ENCODE data around the gene SVOPL. TPM values are rescaled to one million over a fixed set of nuclear protein-coding genes. Genes with fewer than 3 reads are reported as not detected.

Gene SVOPL
- total RNA-seq, 1 donor from 2014 or later = 0.09 TPM

GRCh38 chr7:138727336-138728099, 26.4 kb upstream of the SVOPL start:
- Mint-ChIP-seq H3K4me3 (no peak overlapping the region), H3K27ac (no peak overlapping the region)

GRCh38 chr7:138726288-138726687, 25.1 kb upstream of the SVOPL start:
- Mint-ChIP-seq H3K9me3 (peaks cover 5% of the 10 kb centered on the region), H3K36me3 (no peaks in the 10 kb centered on the region), H3K4me1 (peaks cover 11% of the 10 kb centered on the region), H3K4me3 (no peak overlapping the region), H3K27me3 (ENCODE audit: insufficient read depth, low read depth) (peaks cover 2% of the 10 kb centered on the region), H3K27ac (no peak overlapping the region)
- Histone ChIP-seq H3K27me3 (no peaks in the 10 kb centered on the region), H3K4me3 (no peak overlapping the region), H3K4me2 (no peak overlapping the region), H2AFZ (replicated peaks) (no peak overlapping the region), H3K9me3 (ENCODE audit: low read depth) (no peaks in the 10 kb centered on the region), H3F3A (ENCODE audit: low read depth) (no peaks in the 10 kb centered on the region), H3K79me2 (ENCODE audit: low read depth) (no peaks in the 10 kb centered on the region), H3K9ac (no peak overlapping the region), H3K36me3 (no peaks in the 10 kb centered on the region), H4K20me1 (ENCODE audit: low read depth) (no peaks in the 10 kb centered on the region), H3K4me1 (no peaks in the 10 kb centered on the region), H3K27ac (no peak overlapping the region)
- no peak for DNase-seq (ENCODE audit: low spot score)
- peak; percentile 21 for TF ChIP-seq CTCF (IDR thresholded peaks at IDR 0.05)
- no peak for TF ChIP-seq EZH2phosphoT487 (IDR thresholded peaks at IDR 0.05)

More at GRCh38 chr7:138727336-138728099, 26.4 kb upstream of the SVOPL start:
- no peak for DNase-seq (ENCODE audit: low spot score)
- Histone ChIP-seq H3K4me2 (no peak overlapping the region), H3K9ac (no peak overlapping the region), H3F3A (ENCODE audit: low read depth) (no peaks in the 10 kb centered on the region), H3K27me3 (no peaks in the 10 kb centered on the region), H3K79me2 (ENCODE audit: low read depth) (no peaks in the 10 kb centered on the region), H3K4me1 (no peaks in the 10 kb centered on the region), H3K36me3 (no peaks in the 10 kb centered on the region), H3K4me3 (no peak overlapping the region), H2AFZ (replicated peaks) (no peak overlapping the region), H3K27ac (no peak overlapping the region), H3K9me3 (ENCODE audit: low read depth) (no peaks in the 10 kb centered on the region), H4K20me1 (ENCODE audit: low read depth) (no peaks in the 10 kb centered on the region)
- H3K36me3 Mint-ChIP-seq = no peaks in the 10 kb centered on the region
- H3K4me1 Mint-ChIP-seq = peaks cover 11% of the 10 kb centered on the region
- peaks cover 5% of the 10 kb centered on the region for H3K9me3 Mint-ChIP-seq
- peaks cover 3% of the 10 kb centered on the region for H3K27me3 Mint-ChIP-seq (ENCODE audit: insufficient read depth, low read depth)
- TF ChIP-seq CTCF (IDR thresholded peaks at IDR 0.05) (no peak), EZH2phosphoT487 (IDR thresholded peaks at IDR 0.05) (no peak), EZH2 (IDR thresholded peaks at IDR 0.05) (no peak)

GRCh38 chr7:138720286-138720685, 19.1 kb upstream of the SVOPL start:
- no peak overlapping the region for H3K9ac ChIP-seq

GRCh38 chr7:138716889-138717288, 15.7 kb upstream of the SVOPL start:
- Histone ChIP-seq H3K4me2 (no peak overlapping the region), H3F3A (ENCODE audit: low read depth) (no peaks in the 10 kb centered on the region), H3K36me3 (no peaks in the 10 kb centered on the region), H3K9me3 (ENCODE audit: low read depth) (no peaks in the 10 kb centered on the region), H3K4me3 (no peak overlapping the region), H3K9ac (no peak overlapping the region), H3K27me3 (no peaks in the 10 kb centered on the region), H3K27ac (no peak overlapping the region), H4K20me1 (ENCODE audit: low read depth) (no peaks in the 10 kb centered on the region), H3K79me2 (ENCODE audit: low read depth) (no peaks in the 10 kb centered on the region), H2AFZ (replicated peaks) (no peak overlapping the region), H3K4me1 (no peaks in the 10 kb centered on the region)
- no peak for DNase-seq (ENCODE audit: low spot score)
- H3K4me1 Mint-ChIP-seq = no peaks in the 10 kb centered on the region
- H3K27me3 Mint-ChIP-seq (ENCODE audit: insufficient read depth, low read depth) = peaks cover 9% of the 10 kb centered on the region
- no peak overlapping the region for H3K27ac Mint-ChIP-seq
- TF ChIP-seq CTCF (IDR thresholded peaks at IDR 0.05) (no peak), EZH2 (IDR thresholded peaks at IDR 0.05) (no peak), EZH2phosphoT487 (IDR thresholded peaks at IDR 0.05) (no peak)
- H3K9me3 Mint-ChIP-seq = no peaks in the 10 kb centered on the region
- H3K4me3 Mint-ChIP-seq = no peak overlapping the region
- no peaks in the 10 kb centered on the region for H3K36me3 Mint-ChIP-seq

More at GRCh38 chr7:138720286-138720685, 19.1 kb upstream of the SVOPL start:
- no peak for TF ChIP-seq EZH2 (IDR thresholded peaks at IDR 0.05)
- no peak for TF ChIP-seq EZH2phosphoT487 (IDR thresholded peaks at IDR 0.05)
- Histone ChIP-seq H3K79me2 (ENCODE audit: low read depth) (no peaks in the 10 kb centered on the region), H3K36me3 (no peaks in the 10 kb centered on the region), H3K27me3 (no peaks in the 10 kb centered on the region), H3K27ac (no peak overlapping the region), H3F3A (ENCODE audit: low read depth) (no peaks in the 10 kb centered on the region), H3K4me2 (no peak overlapping the region), H3K4me1 (no peaks in the 10 kb centered on the region), H2AFZ (replicated peaks) (no peak overlapping the region), H4K20me1 (ENCODE audit: low read depth) (no peaks in the 10 kb centered on the region), H3K4me3 (no peak overlapping the region), H3K9me3 (ENCODE audit: low read depth) (no peaks in the 10 kb centered on the region)
- no peaks in the 10 kb centered on the region for H3K4me1 Mint-ChIP-seq
- DNase-seq (ENCODE audit: low spot score) = no peak
- peaks cover 8% of the 10 kb centered on the region for H3K27me3 Mint-ChIP-seq (ENCODE audit: insufficient read depth, low read depth)
- H3K36me3 Mint-ChIP-seq = no peaks in the 10 kb centered on the region
- H3K4me3 Mint-ChIP-seq = no peak overlapping the region
- peak overlapping the region; percentile 13 for H3K27ac Mint-ChIP-seq
- no peaks in the 10 kb centered on the region for H3K9me3 Mint-ChIP-seq

All from neural progenitor cell (in vitro differentiated cells).